Activated CD4-positive, CD25-positive, alpha-beta regulatory T cell treated with anti-CD3 and anti-CD28 coated beads, Interleukin-2, amount 50 U/mL, for 24 hours (primary cell): ENCODE data around the gene WDR1.
"Not testable (repeated sequence)": the region's sequence is repeated elsewhere in the genome, so short reads cannot be mapped to it uniquely, and the experiment has no call there.

Source experiments
- ATAC-seq, 2 donors: fragments of 150-1000 bp; cut with Tn5 transposase; one replicate each; pipeline ENCODE4 v1.10.0; 2021; ENCODE audit warnings: mild to moderate bottlenecking in 1 of 2, moderate library complexity in 1 of 2

Gene WDR1

DNA sequence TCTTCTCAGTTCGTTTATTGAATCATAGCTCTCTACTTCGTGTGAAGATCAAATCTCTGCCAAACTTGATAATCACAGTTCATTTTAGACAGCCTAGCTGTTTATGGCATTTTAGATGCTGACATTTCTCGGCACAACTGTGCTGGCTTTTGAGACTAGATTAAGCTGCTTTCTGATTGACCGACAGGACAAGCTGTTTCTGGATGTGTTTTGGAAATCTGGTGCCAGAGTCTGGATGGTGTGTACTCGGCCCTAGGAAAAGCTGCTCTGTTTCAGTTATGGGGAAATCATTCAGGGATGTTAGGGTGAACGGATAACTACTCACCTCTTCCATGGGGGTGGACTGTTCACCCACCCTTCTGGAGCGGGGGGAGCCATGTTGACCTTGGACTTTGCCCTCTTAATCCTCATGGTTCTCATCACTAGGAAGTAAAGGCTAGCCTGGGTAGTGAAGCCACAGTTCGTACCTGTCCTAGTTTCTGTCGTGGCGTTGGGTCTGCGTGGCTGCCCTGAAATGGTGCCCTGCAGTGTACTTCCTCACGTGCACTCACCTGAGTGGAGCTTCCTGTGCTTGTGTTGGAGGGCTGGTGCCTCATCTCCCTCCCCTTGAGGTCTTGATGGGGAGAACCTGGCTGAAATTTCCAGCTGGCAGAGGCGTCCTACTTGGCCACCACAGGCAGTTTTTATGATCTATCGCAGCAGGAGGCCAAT is 13.7 kb upstream of the WDR1 start:
- no peak for ATAC-seq

- ATAC-seq = no peak
Observed at GRCh38 chr4:10129196-10130177, 12.9 kb upstream of the WDR1 start.

GRCh38 chr4:10128761-10129160 is 12.2 kb upstream of the WDR1 start:
- no peak for ATAC-seq

- ATAC-seq = not testable (repeated sequence)
Observed at GRCh38 chr4:10127531-10127930, 10.9 kb upstream of the WDR1 start.

GRCh38 chr4:10124167-10124930 is 7.8 kb upstream of the WDR1 start:
- ATAC-seq = no peak

- peak in 1 of 2 donors; percentile 21 for ATAC-seq
Observed at GRCh38 chr4:10123227-10124101, 6.9 kb upstream of the WDR1 start.

GRCh38 chr4:10122236-10122932 is 5.8 kb upstream of the WDR1 start:
- no peak for ATAC-seq

- ATAC-seq = no peak
Observed at GRCh38 chr4:10121568-10122208, 5.1 kb upstream of the WDR1 start.

GRCh38 chr4:10120943-10121567 is 4.5 kb upstream of the WDR1 start:
- ATAC-seq = no peak

DNA sequence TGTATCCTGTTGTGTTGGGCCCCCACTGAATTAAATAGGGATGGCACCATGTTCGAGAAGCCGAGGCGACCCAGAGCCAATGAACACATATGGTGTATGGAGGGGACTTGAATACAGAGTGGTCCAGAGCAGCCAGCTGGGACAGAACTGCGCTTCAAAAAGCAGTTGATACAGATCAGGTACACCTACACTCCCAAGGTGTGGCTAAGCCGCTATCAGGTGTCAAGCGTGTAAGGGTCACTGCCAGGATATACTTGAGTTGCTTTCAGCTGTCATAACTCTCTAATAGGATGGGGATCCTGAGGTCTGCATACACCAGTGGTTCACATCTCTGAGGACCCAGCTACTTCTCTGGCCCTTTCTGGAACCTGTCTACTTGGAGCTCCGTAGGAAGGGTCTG is 3.2 kb upstream of the WDR1 start:
- ATAC-seq = no peak

DNA sequence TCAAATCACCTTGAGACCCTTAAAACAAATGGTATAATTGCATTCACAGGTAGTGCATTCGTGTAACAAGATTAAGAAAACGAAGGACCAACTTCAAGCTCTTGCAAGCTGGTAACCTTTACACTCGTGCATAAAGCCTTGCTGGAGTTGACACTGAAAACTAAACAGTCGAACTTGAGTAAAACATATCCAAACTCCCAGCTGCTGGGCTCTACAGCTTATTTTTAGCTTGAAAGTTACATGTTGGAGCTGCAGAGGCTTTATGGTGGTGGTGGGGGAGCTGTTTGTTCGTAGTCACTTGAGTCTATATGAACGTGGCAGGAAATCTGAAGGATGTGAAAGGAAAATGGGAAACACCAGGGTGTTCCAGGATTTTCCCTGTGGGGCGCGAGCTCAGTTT is 2.7 kb upstream of the WDR1 start:
- ATAC-seq = no peak

- ATAC-seq = no peak
Observed at GRCh38 chr4:10118048-10119004, 1.7 kb upstream of the WDR1 start.

GRCh38 chr4:10117359-10118047 is 904 bp upstream of the WDR1 start:
- no peak for ATAC-seq

DNA sequence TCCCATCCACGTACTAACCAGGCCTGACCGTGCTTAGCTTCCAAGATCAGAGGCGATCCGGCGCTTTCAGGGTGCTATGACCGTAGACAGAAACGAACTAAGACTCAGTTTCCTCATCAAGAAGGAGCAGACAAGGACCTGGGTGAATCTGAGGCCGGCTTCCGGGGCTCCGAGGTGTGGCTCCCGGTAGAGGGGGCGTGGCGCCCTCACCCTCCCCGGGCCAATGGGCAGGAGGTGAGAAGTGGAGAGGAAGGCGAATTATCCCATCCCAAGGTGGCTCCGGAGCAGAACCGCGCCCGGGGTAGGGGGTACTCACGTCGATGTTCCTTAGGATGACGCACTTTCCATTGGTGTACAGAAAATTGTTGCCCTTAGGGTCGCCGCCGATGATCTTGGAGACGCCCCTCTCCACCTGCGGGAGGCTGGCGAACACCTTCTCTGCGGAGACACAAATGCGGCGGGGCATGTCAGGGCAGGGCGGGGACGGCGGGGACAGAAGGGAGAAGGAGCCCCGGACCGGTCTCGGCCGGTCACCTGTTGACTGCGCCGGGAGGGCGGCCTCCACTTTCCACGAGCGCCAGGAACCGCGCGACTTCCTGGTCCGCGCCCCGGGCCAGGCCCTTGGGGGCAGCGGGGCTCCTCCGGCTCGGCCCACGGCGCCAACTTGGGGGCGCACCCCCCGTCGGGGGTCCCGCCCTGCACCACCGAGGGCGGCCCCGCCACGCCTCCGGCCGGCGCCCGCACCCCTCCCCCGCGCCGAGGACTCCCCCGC is 616 bp downstream of the WDR1 start:
- ATAC-seq = peak; percentile 48 to 59

DNA sequence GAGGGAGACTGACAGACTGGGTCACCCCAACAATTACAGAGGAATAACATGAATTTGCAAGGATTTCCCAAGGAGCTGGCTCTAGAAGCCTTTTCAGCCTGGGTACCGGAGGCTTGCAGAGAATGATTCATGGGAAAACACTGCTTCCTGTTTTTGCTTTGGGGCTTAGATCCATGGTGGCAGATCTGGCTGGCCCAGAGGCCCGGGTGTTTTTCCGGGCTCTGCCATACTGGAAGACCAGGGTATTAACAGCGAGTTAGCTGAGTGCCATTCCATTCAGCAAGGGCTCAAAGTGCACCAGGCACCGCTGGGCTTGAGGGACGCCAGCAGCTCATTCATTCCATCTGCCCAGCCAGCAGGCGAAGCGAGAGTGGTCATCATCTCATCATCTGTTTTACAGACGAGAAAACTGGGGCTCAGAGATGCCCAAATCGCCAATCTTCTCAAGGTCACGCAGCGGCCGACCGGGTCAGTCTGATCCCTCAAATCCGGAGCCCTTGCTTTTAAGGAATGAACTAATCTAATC is 1.3 kb downstream of the WDR1 start:
- ATAC-seq = no peak

GRCh38 chr4:10114607-10115006 is 2.0 kb downstream of the WDR1 start:
- no peak for ATAC-seq

DNA sequence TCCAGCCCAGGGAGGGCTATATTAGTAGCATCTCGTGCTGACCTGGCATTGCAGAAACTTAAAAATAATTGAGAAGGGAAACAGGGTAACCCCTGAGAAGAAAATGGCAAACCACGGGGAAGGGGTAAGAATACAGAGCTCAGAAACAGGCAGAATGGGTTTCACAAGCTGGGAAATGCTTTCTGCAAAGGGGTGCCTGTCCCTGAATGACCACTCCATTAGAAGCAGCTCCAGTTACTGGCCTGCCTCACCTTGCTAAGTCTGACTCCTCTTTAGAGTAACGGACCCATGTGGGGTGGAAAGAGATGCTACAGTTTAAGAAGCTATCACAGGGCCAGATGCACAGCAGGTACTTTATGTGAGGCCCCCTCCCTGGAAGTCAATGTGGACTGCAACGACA is 2.5 kb downstream of the WDR1 start:
- no peak for ATAC-seq
